Measurements from ENCODE around the gene OR5D14. TPM values are rescaled to one million over a fixed set of nuclear protein-coding genes. Genes with fewer than 3 reads are reported as not detected.

Gene OR5D14
- total and polyA plus RNA-seq, 4 donors = not detected

DNA sequence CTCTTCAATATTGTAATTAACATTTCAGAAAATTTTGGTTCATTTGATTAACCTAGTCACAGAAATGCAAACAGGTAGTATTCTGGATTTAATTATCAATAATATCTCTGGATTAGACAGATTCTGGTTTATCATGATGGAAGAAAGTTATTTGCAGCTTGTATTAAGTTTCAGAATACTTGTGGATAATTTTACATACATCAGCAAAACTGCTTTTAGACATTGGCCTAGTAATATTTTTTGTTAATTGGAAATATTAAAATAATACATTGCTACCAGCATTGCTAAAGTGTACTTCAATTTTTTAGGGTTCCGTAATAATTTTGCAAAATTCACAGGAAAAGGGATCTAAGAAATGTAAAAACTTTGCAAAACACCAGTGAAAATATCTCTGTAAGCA lies 3.8 kb upstream of the OR5D14 start:
- 72% methylated on average over 1 of the region's 1 CpG for WGBS
- no peak for DNase-seq (ENCODE audit: low spot score)
- no peak overlapping the region for H3K27ac ChIP-seq (ENCODE audit: low read depth in 1 of 2, low read length in 2 of 2)
- H3K9me3 ChIP-seq (ENCODE audit: control insufficient read depth in 4 of 4, low read length in 3 of 4) = peaks cover 0 to 3% (median 0%) of the 10 kb centered on the region in 4 donors
- H3K4me1 ChIP-seq (ENCODE audit: control insufficient read depth in 4 of 4, insufficient read depth in 4 of 4, low read length in 3 of 4) = no peaks in the 10 kb centered on the region
- H3K36me3 ChIP-seq (ENCODE audit: control insufficient read depth in 4 of 4, insufficient read depth in 3 of 4, low read depth in 1 of 4, low read length in 3 of 4) = no peaks in the 10 kb centered on the region
- H3K27me3 ChIP-seq (ENCODE audit: control insufficient read depth in 4 of 4, insufficient read depth in 4 of 4, low read length in 3 of 4) = no peaks in the 10 kb centered on the region
- H3K4me3 ChIP-seq (ENCODE audit: low read depth in 1 of 3, low read length in 3 of 3) = no peak overlapping the region
- TF ChIP-seq FOXA2 (IDR thresholded peaks at IDR 0.05) = no peak
- TF ChIP-seq NR2F2 (IDR thresholded peaks at IDR 0.05) = no peak
- no peak for TF ChIP-seq TAF1 (conservative IDR thresholded peaks at IDR 0.05)
- no peak for TF ChIP-seq EGR1 (IDR thresholded peaks at IDR 0.05; ENCODE audit: low read depth in 2 of 2)
- no peak for TF ChIP-seq SP1 (IDR thresholded peaks at IDR 0.05)
- TF ChIP-seq FOXA1 (IDR thresholded peaks at IDR 0.05) = no peak
- no peak for TF ChIP-seq YY1 (IDR thresholded peaks at IDR 0.05)
- TF ChIP-seq JUND (IDR thresholded peaks at IDR 0.05) = no peak
- no peak for TF ChIP-seq RAD21 (IDR thresholded peaks at IDR 0.05)
- no peak overlapping the region for H3K9ac ChIP-seq (ENCODE audit: low read depth in 1 of 2, low read length in 2 of 2)

DNA sequence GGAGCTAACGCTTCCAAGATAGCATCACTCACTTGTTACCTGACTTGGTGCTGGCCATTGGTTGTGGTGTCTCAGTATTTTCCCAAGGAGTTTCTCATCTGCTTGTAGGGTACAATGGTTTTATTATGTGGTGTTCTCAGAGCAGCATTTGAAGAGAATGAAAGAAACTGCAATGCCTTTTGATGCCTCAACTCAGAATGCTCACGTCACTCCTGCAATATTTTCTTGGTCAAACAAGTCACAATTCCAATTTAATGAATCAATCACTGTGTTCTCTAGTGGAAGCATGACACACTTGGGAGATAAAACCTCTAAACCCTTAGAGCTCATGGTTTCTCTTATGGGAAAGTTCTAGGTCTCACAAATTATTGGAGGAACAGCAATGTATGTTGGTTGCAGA lies 2.0 kb upstream of the OR5D14 start:
- Histone ChIP-seq H3K4me1 (ENCODE audit: control insufficient read depth in 4 of 4, insufficient read depth in 4 of 4, low read length in 3 of 4) (no peaks in the 10 kb centered on the region), H3K9ac (ENCODE audit: low read depth in 1 of 2, low read length in 2 of 2) (no peak overlapping the region), H3K27me3 (ENCODE audit: control insufficient read depth in 4 of 4, insufficient read depth in 4 of 4, low read length in 3 of 4) (no peaks in the 10 kb centered on the region), H3K4me3 (ENCODE audit: low read depth in 1 of 3, low read length in 3 of 3) (no peak overlapping the region), H3K36me3 (ENCODE audit: control insufficient read depth in 4 of 4, insufficient read depth in 3 of 4, low read depth in 1 of 4, low read length in 3 of 4) (no peaks in the 10 kb centered on the region), H3K9me3 (ENCODE audit: control insufficient read depth in 4 of 4, low read length in 3 of 4) (no peaks in the 10 kb centered on the region), H3K27ac (ENCODE audit: low read depth in 1 of 2, low read length in 2 of 2) (no peak overlapping the region)
- 68% methylated on average over 2 of the region's 2 CpGs for WGBS
- no peak for DNase-seq (ENCODE audit: low spot score)
- TF ChIP-seq, protein P1, sequence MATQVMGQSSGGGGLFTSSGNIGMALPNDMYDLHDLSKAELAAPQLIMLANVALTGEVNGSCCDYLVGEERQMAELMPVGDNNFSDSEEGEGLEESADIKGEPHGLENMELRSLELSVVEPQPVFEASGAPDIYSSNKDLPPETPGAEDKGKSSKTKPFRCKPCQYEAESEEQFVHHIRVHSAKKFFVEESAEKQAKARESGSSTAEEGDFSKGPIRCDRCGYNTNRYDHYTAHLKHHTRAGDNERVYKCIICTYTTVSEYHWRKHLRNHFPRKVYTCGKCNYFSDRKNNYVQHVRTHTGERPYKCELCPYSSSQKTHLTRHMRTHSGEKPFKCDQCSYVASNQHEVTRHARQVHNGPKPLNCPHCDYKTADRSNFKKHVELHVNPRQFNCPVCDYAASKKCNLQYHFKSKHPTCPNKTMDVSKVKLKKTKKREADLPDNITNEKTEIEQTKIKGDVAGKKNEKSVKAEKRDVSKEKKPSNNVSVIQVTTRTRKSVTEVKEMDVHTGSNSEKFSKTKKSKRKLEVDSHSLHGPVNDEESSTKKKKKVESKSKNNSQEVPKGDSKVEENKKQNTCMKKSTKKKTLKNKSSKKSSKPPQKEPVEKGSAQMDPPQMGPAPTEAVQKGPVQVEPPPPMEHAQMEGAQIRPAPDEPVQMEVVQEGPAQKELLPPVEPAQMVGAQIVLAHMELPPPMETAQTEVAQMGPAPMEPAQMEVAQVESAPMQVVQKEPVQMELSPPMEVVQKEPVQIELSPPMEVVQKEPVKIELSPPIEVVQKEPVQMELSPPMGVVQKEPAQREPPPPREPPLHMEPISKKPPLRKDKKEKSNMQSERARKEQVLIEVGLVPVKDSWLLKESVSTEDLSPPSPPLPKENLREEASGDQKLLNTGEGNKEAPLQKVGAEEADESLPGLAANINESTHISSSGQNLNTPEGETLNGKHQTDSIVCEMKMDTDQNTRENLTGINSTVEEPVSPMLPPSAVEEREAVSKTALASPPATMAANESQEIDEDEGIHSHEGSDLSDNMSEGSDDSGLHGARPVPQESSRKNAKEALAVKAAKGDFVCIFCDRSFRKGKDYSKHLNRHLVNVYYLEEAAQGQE (IDR thresholded peaks at IDR 0.05) = no peak
- TF ChIP-seq EGR1 (IDR thresholded peaks at IDR 0.05; ENCODE audit: low read depth in 2 of 2) (no peak), TAF1 (conservative IDR thresholded peaks at IDR 0.05) (no peak), HNF4A (conservative IDR thresholded peaks at IDR 0.05) (no peak), NR2F2 (IDR thresholded peaks at IDR 0.05) (no peak), SP1 (IDR thresholded peaks at IDR 0.05) (no peak), GABPA (IDR thresholded peaks at IDR 0.05 in 1 of 2, conservative IDR thresholded peaks at IDR 0.05 in 1 of 2) (no peak), FOXA2 (IDR thresholded peaks at IDR 0.05) (no peak), HNF4G (IDR thresholded peaks at IDR 0.05) (no peak), JUND (IDR thresholded peaks at IDR 0.05) (no peak), RXRA (IDR thresholded peaks at IDR 0.05) (no peak), RAD21 (IDR thresholded peaks at IDR 0.05) (no peak), YY1 (IDR thresholded peaks at IDR 0.05) (no peak), FOXA1 (IDR thresholded peaks at IDR 0.05) (no peak)
- TF ChIP-seq, protein P2, sequence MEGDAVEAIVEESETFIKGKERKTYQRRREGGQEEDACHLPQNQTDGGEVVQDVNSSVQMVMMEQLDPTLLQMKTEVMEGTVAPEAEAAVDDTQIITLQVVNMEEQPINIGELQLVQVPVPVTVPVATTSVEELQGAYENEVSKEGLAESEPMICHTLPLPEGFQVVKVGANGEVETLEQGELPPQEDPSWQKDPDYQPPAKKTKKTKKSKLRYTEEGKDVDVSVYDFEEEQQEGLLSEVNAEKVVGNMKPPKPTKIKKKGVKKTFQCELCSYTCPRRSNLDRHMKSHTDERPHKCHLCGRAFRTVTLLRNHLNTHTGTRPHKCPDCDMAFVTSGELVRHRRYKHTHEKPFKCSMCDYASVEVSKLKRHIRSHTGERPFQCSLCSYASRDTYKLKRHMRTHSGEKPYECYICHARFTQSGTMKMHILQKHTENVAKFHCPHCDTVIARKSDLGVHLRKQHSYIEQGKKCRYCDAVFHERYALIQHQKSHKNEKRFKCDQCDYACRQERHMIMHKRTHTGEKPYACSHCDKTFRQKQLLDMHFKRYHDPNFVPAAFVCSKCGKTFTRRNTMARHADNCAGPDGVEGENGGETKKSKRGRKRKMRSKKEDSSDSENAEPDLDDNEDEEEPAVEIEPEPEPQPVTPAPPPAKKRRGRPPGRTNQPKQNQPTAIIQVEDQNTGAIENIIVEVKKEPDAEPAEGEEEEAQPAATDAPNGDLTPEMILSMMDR (IDR thresholded peaks at IDR 0.05; ENCODE audit: low read depth, low read length, missing input control) = no peak
- TF ChIP-seq, protein P3, sequence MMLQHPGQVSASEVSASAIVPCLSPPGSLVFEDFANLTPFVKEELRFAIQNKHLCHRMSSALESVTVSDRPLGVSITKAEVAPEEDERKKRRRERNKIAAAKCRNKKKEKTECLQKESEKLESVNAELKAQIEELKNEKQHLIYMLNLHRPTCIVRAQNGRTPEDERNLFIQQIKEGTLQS (IDR thresholded peaks at IDR 0.05) = no peak
- TF ChIP-seq, protein P4, sequence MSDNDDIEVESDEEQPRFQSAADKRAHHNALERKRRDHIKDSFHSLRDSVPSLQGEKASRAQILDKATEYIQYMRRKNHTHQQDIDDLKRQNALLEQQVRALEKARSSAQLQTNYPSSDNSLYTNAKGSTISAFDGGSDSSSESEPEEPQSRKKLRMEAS (IDR thresholded peaks at IDR 0.05) = no peak
- TF ChIP-seq, protein P5, sequence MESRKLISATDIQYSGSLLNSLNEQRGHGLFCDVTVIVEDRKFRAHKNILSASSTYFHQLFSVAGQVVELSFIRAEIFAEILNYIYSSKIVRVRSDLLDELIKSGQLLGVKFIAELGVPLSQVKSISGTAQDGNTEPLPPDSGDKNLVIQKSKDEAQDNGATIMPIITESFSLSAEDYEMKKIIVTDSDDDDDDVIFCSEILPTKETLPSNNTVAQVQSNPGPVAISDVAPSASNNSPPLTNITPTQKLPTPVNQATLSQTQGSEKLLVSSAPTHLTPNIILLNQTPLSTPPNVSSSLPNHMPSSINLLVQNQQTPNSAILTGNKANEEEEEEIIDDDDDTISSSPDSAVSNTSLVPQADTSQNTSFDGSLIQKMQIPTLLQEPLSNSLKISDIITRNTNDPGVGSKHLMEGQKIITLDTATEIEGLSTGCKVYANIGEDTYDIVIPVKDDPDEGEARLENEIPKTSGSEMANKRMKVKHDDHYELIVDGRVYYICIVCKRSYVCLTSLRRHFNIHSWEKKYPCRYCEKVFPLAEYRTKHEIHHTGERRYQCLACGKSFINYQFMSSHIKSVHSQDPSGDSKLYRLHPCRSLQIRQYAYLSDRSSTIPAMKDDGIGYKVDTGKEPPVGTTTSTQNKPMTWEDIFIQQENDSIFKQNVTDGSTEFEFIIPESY (IDR thresholded peaks at IDR 0.05) = no peak

Measured in liver (tissue), 9 donors.